GM19240 (cell line): ENCODE measurements around the gene GGA1.
A peak's percentile ranks its signal among the peaks of the same experiment; 100 is the strongest.

ENCODE experiments used
- DNase-seq: peaks from one replicate; pipeline ENCODE4 v3.0.0; 2011; ENCODE audit warnings: low spot score; ENCODE audit not compliant: insufficient read length

Gene GGA1

DNA sequence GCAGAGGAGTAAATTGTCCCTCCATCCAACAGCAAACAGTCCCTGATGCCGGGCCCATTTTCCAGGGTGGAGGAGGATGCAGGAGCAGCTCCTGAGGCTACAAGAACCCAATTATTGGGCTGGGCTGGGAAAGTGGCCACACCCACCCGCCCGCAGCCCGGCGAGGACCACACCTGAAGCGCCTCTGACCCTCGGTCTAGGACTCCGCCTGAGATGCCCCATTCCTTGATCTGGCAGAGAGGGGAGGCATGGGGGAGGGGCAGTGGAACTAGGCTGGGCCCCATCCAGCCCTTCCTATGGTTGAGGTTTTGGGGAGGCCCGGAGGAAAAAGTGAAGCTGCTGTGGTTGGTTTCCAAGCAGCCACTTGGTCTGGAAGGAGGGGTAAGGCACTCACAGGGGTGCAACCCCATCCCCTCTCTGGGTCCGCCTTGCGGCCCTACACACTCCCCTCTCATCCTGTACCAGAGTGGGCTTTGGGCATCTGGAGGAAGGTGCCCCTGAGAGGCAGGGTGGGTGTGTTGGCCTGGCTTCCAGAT, 64.4 kb downstream of the GGA1 start:
- DNase-seq = no peak

DNA sequence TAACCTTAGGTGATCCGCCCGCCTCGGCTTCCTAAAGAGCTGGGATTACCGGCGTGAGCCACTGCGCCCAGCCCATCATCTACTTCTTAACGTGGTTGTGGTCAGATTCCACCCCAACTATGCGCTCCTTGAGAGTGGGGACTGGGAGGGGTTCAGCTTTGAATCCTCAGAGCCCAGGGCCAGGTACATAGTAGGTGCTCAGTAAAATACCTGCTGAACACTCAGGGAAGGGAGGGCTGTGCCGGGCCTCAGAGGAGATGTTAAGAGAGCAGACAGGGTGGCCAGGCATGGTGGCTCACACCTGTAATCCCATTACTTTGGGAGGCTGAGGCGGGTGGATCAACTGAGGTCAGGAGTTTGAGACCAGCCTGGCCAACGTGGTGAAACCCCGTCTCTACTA, 65.6 kb downstream of the GGA1 start:
- no peak for DNase-seq

DNA sequence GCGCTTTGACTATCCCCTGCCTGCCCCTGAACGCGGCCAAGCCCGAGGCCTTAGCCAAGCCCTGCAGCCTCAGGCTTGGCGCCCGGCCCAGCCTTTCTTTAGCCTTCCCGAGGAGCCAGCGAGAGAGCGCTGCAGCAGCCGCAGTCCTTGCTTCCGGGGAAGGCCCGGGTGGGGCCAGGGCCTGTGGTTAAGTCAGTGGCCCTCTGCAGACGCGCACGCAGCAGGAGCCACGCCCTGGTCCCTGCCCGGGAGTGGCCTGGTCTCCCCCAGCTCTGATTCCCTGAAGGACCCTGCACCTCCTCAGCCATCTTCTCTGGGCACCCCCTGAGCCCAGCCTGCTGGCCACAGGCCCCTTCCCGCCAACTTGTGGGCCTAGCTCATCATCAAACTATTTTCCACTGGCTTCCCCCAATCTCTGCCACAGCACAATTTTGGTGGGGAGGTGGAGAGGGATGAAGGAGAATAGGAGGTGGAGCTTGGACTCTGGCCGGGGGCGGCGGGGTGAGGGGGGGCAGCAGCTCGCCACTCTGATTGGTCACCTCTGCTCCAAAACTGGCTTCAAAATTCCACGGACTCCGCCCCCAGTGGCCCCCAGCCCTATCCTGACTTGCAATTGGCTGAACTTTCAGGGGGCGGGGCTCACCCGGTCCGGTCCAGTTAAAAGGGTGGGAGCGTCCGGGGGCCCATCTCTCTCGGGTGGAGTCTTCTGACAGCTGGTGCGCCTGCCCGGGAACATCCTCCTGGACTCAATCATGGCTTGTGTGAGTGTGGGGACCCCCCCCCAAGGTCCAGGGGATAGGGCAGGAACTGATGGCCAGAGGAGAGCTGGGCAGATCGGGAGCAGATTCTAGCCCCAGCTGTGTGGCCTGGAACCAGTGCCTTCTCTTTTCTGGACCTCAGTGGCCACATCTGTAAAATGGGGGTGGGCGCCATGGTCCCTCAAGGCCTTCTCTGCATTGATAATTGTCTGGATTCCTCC, 66.6 kb downstream of the GGA1 start, which contains the start of gene LGALS1:
TSS of gene LGALS1 (plus strand) at position 686 of the 979 bp plus-strand sequence. CDS start at position 753, 67 bp downstream.
- no peak for DNase-seq

DNA sequence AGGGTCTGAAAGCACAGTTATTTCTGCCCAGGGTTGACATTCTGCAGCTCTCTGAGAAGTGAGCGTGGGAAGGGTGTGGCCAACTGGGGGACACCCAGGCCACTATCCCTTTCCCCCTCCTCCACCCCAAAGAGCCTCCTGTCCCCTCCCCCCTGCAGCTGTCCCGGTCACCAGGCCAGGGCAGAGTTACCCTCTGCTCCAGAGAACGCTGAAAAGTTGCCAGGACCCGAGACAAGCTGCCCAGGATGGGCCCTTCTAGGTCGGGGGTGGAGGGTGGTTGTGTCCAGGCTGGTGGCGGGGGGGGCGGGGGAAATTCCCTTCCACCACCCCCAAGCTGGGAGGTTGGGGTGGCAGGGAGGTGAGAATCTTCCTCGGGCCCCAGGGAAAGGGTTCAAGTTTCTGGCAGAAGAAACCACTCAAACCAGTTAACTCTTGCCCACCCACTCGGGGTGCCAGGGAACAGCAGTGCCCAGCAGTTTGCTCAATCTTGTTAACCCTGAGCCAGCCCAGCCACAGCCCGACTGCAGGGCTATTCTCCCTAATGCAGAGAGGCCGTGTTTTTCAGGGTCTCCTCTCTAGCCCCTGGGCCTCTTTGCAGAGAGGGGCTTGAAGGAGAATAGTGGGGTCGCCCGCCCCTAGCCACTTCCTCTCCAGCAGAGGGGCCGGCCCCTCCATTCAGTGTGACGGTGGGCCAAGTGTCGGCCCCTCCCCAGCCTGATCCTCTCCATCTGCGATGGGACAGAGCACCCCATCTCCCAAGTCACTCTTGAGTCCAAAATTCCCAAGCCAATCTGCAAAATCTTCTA, 67.5 kb downstream of the GGA1 start:
- DNase-seq = no peak

DNA sequence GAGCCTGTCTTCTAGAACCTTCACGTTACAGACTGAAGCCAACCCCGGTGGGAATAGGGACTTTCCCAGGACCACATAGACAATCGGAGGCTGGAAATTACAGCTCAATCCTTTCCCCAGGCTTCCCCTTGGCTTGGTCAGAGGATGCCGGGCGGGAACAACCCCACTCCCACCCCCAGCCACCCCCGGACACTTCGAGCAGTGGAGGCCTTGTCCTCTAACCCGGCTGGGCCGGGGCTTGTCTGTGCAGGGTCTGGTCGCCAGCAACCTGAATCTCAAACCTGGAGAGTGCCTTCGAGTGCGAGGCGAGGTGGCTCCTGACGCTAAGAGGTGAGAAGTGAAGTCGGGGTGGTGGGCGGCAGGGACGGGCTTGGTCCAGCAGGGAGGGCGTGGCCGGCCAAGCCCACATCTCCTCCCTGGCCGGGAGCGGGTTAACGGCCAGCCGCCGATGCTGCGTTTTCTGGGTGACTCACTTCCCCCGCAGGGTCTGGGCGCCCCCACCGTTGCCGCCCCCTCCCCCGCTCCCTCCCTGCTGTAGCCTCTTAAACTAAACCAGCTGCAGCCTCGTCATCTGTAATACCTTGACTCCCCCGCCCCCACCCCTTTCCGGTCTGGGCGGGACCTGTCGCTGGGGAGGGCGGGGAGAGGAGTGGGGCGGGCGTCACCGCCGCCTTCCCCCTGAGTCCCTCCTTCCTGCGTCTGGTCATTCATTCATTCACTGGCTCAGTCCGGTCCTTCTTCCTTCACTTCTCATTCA, 68.3 kb downstream of the GGA1 start:
- peak; percentile 47 for DNase-seq

DNA sequence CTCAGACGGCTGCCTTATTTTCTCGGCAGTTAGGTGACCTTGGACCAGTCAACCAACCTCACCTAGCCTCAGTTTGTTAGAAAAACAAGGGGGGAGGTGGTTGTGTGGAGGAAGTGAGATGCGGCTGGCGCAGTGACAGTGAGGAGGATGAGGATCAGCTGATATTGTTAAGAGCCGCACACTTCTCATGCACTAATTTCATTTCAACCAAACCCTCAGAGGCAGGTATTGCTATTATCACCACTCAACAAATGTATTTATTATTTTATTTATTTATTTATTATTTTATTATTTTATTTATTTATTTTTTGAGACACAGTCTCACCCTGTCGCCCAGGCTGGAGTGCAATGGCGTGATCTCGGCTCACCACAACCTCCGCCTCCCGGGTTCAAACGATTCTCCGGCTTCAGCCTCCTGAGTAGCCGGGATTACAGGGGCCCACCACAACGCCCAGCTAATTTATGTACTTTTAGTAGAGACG, 68.9 kb downstream of the GGA1 start:
- DNase-seq = no peak

DNA sequence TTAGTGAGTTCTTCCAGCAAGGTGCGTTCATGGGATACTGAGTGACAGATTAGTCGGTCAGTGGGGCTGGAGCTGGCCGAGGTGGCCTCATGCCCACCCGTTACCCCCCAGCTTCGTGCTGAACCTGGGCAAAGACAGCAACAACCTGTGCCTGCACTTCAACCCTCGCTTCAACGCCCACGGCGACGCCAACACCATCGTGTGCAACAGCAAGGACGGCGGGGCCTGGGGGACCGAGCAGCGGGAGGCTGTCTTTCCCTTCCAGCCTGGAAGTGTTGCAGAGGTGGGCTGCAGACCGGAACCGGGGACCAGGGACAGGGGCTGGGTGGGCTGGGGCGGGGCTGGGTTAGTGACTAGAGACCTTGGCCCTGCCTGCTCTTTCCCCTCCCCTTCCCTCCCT, 69.7 kb downstream of the GGA1 start:
- DNase-seq = no peak

DNA sequence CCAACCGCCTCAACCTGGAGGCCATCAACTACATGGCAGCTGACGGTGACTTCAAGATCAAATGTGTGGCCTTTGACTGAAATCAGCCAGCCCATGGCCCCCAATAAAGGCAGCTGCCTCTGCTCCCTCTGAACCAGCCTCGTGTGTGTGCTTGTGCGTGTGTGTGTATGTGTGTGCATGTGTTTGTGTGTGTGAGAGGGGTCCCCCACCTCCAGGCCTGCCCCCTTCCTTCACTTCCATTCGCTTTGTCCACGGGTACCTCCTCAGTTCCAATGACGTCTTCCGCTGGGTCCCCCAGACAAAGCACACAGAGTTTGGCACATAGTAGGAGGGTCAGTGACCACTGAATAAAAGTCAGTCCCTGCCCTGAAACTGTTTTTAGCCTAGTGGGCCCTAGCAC, 71.0 kb downstream of the GGA1 start:
- no peak for DNase-seq

DNA sequence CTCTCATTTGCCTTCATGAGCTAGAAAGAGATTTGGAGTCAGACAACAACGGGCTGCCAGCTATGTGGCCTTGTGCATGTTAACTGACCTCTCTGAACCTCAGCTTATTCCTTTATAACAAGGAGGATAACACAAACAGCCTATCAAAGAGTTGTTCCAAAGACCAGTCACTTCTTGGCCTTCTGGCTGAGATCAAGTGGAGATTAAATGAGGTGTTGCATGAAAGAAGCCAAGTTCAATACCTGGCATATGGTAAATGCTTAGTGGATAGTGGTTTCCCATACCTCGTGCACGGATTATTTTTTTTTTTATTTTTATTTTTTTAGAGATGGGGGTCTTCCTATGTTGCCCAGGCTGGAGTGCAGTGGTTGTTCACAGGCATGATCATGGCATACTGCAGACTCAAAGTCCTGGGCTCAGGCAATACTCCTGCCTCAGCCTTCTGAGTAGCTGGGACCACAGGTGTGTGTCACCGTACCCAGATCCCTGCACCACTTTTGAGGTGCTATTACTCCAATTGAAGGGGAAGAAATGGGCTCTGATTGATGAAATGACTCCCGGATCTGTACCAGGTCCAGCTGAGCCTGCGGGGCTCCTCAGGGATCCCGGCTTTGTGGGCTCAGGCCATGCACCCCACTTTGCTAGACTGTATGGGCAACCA, 71.7 kb downstream of the GGA1 start:
- DNase-seq = no peak

DNA sequence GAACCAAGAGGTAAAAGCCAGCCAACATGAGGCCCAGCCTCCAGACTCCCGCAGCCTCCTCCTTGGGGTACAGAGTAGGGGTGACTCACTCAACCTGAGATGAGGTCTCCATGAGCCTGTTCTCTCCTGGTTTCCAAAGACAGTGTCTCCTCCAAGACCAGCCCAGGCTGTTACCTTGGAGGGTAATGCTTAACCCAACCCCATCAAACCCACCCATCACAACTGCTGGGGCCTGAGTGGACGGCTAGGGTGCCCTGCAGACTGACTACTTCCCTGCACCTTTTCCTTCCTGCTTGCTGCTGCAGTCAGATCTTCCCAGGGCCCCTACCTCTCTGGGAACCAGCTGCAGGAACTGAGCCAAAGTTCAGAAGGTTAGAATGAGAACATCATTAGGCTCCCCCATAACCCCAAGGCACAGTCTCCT, 72.4 kb downstream of the GGA1 start:
- no peak for DNase-seq

DNA sequence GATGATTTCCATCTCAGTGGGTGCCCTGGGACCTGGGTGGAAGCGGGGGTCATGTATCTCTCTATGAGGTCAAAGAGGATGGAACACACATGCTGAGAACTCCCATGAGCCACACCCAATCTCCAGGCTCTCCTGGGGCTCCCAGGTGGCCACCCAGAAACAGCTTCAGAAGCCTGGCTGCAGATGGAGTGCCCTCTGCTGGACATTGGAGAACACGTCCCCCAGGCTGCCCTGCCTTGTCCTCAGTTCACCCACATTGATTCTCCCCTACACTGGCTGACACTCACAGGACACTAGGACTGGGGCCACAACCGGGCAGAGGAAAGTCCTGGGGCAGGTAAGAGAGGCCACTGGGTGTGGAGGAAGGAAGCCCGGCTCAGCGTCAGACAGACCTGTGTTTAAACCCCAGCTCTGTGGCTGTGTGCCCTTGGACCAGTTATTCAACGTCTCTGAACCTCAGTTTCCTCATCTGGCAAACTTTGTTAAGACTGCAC, 73.0 kb downstream of the GGA1 start:
- peak; percentile 58 for DNase-seq
